EH (cell line): ENCODE measurements around the gene FRMD8.

ENCODE experiments used
- DNase-seq: peaks from one replicate; pipeline ENCODE4 v3.0.0-alpha.2; 2015; ENCODE audit warnings: low read depth

Gene FRMD8, protein sequence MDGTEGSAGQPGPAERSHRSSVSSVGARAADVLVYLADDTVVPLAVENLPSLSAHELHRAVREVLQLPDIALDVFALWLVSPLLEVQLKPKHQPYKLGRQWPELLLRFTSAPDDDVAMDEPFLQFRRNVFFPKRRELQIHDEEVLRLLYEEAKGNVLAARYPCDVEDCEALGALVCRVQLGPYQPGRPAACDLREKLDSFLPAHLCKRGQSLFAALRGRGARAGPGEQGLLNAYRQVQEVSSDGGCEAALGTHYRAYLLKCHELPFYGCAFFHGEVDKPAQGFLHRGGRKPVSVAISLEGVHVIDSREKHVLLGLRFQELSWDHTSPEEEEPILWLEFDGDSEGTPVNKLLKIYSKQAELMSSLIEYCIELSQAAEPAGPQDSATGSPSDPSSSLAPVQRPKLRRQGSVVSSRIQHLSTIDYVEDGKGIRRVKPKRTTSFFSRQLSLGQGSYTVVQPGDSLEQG

DNA sequence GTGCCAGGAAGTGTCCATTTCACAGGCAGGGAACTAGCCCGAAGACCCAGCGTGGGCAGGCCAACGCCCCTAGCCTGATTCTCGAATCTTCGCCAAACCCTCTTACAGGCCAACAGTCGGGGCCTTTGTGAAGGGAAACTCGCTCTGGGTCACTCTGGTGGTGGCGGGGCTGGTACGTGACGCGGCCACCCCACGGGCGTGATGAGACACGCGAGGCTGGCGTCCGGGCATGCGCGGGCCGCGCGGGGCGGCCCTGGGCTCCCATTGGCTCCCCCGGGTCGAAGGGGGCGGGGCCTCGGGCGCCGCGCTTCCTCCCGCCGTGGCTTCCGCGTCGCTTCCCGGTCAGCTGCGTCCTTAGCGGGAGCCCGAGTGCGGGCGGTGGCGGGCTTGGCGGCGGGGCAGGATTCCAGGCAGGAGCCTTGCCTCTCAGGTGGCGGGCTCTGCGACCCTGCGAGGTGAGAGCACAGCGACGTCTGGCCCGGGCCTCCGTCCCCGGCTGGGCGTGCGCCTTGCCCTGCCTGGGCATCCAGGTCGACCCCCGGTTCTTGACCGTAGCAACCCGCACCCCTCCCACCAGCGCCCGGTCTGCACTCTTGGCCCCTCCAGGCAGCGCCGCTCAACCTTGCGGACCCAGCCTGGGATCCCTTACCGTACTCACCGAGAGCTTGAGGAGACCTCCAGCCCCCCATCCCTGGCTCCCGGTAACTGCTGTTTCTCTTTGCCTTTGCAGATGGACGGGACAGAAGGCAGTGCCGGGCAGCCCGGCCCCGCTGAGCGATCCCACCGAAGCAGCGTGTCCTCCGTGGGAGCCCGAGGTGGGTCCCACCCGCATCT, at the start of gene FRMD8:
Gene FRMD8 (plus strand): TSS at position 331 of the 834 bp plus-strand sequence. CDS start 400 bp downstream, at position 731.
- DNase-seq, result peak; percentile 86

DNA sequence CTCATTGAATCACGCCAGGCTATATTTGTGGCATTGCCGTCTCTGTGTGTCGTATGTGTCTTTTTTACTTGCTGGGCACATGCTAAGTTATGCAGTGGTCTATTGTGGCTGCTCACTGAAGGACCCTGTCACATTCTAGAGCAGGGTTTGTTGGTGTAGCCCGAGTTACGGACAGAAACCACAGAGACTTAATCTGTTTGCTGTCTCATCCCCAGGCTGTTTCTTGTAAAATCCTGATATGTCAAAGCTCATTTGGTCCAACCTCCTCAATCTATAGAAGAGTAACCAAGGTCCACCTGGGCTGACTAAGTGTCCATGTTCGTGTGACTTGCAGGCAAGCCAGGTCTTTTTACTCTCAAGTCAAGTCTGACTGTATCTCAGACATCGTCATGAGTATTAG, 47.8 kb upstream of the FRMD8 start:
- no peak for DNase-seq

DNA sequence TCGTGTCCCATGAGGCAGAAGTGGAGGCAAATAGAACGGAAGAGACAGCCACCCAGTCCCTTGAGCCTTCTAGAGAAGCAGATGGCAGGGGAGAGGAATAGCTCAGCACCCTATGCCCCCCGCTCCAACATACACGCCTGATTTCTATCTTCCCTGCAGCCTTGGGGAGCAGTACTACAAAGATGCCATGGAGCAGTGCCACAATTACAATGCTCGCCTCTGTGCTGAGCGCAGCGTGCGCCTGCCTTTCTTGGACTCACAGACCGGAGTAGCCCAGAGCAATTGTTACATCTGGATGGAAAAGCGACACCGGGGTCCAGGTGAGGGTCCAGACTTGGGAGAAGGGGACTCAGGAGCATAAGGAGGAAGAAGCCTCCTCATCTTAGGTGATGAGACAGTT, 46.2 kb upstream of the FRMD8 start:
- DNase-seq, result no peak

DNA sequence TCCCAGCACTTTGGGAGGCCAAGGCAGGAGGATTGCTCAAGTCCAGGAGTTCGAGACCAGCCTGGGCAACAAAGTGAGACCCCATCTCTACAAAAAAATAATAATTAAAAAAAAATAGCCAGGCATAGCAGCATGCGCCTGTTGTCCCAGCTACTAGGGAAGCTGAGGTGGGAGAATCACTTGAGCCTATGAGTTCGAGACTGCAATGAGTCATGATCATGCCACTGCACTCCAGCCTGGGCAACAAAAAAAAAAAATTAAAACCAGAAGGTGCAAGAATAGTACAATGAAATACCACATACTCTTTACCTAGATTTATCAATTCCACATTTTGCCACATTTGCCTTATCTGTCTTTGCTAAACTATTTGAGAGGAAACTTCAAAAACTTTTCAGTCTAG, 44.6 kb upstream of the FRMD8 start:
- DNase-seq, result no peak

DNA sequence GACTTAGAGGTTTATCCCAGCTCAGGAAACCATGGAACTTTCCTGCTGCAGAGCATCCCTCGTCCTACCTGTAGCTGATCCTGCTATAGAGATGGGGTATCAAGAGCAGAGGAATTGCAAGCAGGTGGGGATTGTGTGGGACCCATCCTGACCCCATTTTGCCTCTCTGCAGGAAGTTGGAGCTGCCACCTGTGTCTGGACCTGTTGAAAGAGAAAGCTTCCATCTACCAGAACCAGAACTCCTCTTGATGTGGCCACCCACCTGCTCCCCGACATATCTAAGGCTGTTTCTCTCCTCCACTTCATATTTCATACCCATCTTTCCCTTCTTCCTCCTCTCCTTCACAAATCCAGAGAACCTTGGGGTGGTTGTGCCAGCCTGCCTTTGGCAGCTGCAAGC, 34.9 kb upstream of the FRMD8 start:
- no peak for DNase-seq

DNA sequence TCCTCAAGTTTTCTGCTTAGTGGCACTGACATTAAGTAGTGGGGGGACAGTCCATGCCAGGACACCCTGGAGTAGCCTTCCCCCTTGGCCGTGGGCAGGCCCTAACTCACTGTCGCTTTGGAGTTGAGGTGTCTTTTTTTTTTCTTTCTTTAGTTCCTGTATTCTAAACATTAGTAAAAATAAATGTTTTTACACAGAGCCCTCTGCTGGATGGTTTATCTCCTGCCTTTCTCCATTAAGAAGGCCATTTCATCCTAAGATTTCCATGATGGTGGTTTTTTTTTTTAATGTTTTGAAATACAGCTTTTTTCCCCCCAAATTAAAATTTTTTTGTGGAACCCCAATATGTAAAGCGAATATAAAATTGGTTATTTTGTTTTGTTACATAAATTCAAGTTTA, 33.7 kb upstream of the FRMD8 start:
- peak; percentile 37 for DNase-seq

DNA sequence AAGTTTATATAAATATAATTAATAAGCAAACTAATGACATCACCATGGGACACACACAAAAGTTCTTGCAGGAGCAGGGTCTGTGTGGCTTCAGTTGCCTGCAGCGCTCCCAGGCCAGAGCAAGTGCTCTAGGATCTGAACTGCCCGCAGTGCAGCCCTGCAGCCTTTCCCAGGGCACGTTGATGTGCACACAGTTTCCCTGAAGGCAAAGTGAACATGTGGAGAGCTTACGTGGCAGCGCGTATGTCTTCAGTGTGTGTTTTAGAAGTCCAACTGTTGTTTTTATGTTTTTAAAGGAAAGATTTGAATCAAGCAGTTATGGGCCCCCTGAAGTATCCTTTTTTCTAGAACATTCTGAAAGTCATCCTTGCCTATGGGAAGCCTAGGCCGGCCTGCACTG, 33.1 kb upstream of the FRMD8 start:
- no peak for DNase-seq

DNA sequence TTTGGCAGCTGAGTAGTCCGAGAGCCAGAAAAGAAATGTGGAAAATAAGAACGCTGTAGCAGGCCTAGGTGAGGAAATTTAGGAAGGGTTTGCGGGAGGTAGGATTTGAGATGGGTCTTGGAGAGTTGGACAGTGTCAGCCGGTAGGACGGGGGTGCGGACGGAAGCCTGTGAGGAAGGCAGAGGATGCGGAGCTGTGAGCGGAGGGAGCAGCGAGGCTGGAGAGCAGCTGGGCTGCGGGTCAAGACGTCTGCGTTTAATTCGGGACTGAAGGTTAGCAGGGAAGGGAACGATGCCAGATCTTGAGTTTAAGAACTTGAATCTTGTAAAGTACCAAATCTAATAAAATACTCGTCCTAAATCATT, 32.6 kb upstream of the FRMD8 start:
- no peak for DNase-seq

DNA sequence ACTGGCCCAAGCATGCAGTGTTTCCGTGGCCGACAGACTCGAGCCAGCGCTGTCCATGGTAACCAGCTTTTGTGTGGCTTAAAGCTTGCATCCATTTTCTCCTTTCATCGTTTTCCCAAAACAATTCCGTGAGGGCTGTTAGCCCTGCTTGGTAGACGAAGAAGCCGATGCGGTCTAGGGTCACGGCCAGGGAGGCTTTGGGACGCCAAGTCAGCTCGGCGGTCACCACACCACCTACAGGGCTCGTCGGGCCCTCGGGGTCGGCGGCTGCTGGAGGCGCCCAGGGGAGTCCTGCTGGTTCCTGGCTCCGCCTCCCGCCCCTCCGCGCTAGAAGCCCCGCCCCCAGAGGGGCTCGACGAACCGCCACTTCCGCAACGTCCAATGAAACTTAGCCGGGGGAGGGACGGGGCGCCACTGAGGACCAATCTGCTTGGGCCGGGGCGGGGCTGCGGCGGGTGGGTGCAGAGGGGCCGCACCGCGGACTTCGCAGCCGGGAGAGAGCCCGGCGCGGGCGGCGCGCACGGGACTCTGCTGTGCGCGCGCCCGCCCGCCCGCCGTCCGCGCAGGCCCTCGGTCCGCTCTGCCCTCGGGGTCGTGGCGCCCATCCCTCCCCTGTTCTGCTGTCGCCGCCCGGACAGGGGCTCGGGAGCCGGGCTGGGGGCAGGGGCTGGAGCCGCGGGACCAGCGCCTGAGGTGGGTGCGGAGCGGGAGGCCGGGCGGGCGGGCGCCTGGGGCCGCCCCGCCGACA, 32.0 kb upstream of the FRMD8 start, which contains the start of gene TIGD3:
Gene TIGD3 (plus strand): TSS at position 487 of the 748 bp plus-strand sequence. CDS start 1,058 bp downstream, outside the sequence.
- peak; percentile 96 for DNase-seq

DNA sequence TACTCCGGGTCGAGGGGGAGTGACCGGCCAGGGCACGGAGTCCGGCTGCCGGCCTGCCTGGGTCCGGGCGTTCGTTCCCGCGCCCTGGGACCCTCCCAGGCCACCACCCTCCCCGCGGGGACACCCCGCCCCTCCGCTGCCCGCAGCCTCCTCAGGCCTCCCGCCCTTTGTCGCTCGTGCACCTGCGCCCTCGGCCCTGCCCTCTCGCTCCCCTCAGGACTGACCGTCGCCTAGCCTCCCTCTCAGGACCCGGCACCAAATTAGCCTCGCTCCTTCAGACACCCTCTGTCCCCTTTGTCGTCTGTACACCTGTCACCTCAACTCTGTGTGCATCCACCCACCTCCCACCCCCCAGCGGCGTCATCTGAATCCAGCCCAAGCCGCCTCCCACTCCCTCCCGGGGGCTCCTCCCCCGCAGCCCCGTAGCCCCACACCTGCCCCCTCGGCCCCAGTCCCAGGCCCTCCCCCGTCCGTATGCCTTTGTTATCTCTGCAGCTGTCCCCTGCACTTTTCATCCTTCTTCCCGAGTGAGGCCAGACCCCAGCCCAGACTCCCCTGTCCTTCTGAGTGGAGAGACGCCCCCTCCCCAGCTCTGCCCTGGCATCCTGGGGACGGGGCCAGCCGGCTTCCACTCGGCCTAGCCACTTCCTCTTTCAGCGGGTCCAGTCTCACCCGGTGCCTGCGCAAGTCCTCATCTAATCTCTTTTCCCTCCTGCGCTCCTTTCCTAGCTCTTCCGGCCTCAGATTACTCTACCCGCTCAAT, 31.2 kb upstream of the FRMD8 start:
- no peak for DNase-seq

DNA sequence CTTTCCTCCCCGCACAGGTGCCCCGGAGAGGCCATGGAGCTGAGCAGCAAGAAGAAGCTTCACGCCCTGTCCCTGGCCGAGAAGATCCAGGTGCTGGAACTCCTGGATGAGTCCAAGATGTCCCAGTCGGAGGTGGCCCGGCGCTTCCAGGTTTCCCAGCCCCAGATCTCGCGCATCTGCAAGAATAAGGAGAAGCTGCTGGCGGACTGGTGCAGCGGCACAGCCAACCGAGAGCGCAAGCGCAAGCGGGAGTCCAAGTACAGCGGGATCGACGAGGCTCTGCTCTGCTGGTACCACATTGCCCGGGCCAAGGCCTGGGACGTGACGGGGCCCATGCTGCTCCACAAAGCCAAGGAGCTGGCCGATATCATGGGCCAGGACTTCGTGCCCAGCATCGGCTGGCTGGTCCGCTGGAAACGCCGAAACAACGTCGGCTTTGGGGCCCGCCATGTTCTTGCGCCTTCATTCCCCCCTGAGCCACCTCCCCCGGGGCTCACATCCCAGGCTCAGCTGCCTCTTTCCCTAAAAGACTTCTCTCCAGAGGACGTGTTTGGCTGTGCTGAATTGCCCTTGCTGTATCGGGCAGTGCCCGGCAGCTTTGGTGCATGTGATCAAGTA, 30.6 kb upstream of the FRMD8 start:
- DNase-seq, result peak; percentile 64

DNA sequence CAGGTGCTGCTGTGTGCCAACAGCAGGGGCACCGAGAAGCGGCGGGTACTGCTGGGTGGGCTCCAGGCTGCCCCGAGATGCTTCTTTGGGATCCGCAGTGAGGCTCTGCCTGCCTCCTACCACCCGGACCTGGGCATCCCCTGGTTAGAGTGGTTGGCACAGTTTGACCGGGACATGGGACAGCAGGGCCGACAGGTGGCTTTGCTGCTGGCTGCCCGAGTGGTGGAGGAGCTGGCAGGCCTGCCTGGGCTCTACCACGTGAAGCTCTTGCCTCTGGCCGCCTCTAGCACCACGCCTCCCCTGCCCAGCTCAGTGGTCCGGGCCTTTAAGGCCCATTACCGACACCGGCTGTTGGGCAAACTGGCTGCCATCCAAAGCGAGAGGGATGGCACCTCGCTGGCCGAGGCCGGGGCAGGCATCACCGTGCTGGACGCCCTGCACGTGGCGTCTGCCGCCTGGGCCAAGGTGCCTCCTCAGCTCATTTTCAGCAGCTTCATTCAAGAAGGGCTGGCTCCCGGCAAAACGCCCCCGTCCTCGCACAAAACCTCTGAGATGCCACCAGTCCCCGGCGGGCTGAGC, 30.0 kb upstream of the FRMD8 start:
- DNase-seq, result no peak

DNA sequence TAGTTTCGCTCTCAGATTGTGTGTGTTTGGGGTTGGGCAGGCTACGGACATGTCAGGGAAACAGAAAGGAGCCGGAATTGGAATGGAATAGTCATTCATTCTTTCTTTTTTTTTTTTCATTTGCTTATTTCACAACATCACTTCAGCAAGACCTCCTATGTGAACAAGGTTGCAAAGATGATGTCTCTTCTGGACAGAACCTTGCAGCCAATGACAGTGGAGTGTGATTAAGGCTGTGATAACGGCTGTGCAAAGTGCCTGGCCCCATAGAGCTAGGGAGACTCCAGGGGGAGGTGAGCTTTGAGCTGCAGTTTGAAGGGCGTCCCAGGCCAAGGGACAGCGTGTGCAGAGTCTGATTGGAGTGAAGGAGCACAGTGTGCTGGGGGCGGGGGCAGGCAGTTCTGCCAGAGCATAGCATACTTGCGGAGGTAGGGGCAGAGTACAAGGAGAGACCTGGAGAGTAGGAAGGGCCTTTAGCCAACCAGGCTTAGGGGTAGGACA, 28.5 kb upstream of the FRMD8 start:
- DNase-seq, result no peak

DNA sequence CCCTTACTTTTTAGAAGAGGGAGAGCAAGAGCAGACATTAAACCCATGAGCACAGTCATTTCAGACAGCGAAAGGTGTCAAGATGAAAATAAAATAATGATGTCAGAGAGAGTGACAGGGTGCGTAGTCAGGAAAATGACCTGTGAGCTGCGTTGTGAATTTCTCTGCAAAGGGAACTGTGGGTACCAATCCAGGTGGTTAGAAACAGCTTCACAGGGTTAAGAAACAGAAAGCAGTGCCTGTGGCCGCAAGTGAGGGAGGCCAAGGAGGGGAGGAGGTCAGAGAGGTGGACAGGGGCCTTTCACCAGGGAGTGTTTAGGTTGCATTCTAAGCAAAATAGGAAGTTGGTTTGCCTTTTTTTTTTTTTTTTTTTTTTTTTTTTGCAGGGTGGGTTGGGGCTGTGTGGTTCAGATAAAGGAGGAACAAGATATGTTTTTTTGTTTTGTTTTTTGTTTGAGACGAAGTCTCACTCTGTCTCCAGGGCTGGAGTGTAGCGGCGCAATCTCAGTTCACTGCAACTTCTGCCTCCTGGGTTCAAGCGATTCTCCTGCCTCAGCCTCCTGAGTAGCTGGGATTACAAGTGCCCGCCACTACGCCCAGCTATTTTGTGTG, 24.0 kb upstream of the FRMD8 start:
- DNase-seq, result no peak

DNA sequence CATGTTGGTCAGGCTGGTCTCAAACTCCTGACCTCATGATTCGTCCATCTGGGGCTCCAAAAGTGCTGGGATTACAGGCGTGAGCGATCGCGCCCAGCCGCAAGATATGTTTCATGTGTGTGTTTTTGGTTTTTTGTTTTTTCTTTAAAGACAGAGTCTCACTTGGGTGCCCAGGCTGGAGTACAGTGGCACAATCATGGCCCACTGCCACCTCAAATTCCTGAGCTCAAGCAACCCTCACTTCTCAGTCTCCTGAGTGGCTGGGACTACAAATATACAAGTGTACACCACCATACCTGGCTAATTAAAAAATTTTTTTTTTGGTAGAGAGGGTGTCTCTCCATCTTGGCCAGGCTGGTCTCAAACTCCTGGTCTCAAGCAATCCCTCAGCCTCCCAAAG, 23.5 kb upstream of the FRMD8 start:
- no peak for DNase-seq

DNA sequence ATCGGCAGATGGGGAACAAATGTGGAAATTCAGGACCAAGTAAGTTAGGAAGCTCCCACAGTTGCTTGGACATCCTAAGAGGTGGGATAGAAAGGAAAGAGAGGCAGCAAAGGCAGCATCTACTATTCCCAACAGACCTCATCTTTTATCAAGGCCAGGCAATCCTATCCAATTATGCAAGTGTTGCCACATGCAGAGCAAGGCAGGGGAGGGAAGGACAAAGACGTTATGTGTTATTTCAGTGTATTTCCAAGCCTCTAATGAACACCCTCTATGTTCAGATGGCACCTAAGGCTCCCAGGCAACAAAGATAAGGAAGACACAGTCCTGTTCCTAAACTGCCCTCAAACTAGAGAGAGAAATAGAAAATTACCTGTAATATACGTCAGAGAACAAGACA, 22.7 kb upstream of the FRMD8 start:
- DNase-seq, result no peak

DNA sequence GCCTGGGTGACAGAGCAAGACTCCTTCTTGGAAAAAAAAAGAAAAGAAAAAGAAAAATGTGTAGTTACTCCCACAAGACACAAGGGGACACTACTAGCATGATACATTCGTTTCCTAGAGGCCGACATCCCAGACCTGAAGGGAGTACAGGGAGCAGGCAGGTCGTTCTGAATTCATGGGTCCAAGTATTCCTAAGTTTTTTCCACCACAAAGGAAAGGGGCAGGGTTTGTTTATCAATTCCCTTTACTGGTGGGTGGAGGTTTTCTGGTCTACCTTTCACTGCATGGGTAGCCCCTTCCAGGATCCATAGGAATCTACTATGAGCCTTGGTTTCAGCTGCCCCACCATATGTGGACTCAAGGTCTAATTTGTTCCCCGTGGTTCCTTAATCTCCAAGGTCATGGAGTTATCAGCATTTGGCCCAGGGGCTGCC, 20.1 kb upstream of the FRMD8 start:
- DNase-seq, result peak; percentile 84

DNA sequence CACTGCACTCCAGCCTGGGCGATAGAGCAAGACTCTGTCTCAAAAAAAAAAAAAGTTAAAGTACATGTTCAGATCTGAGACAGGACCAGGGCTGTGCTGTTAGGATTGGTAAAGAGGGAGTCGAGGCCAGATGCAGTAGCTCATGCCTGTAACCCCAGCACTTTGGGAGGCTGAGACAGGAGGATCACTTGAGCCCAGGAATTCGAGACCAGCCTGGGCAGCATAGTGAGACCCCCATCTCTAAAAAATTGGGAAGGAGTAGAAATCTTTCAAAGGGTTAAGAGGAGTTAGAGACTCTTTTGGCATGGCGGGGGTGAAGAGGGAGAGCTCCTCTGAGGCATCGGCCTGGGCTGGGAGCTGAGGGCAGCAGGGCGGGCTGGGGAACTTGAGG, 15.8 kb upstream of the FRMD8 start:
- no peak for DNase-seq

DNA sequence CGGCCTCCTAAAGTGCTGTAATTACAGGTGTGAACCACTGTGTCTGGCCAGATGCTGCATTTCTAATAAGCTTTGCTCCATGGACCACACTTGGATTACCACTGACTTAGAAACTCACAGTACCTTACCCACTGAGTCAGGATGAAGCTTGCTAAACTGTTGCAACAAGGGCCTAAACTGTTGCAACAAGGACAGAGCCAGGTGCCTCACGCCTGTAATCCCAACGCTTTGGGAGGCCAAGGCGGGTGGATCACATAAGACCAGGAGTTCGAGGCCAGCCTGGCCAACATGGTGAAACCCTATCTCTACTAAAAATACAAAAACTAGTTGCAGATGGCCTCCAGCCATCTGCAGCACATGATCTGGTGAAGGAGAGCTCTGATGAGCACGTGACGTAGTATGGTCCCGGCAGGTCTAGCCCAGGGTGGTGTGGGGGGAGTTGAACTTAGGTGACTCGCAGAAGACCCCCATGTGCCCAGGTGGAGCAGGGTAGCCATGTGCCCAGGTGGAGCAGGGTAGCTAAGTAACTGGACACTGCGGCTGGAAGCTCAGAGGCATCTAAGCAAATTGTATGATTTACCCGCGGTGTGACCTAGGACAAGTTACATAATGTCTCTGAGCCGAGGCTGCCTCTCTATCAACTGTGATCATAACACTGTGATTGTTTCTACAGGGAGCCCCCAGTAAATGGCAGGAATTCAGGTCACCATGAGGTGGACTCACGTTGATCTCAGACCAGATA, 12.4 kb upstream of the FRMD8 start:
- no peak for DNase-seq
